Measurements from ENCODE around the gene YTHDC1. TPM values are rescaled to one million over a fixed set of nuclear protein-coding genes. Genes with fewer than 3 reads are reported as not detected.

YTHDC1 gene
- total and polyA plus RNA-seq, 2 of the 8 experiments (the other 6 are each of a cell fraction or from before 2014, with no cell fraction given), result 25.7 to 89.5 TPM

DNA sequence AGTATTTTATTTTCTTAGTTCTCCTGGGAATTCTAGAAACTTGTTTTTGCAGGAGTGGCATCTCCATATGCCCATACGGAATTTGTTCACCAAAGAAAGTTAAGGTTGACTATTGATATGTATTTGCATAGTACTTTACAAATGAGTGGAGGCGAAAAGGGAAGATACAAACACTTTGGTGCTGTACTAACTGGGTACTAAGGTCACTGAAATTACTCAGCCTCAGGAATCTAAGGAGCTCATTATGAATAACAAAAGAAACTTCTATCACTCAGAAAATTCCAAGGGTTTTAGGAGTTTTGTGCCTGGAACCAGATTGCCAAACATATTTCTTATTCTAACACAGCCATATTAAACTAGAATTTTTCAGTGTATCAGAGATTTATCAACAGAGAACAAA lies 77.0 kb downstream of the YTHDC1 start (continued):
- no peak for TF ChIP-seq CREB1 (IDR thresholded peaks at IDR 0.05)

Measured in H1 (cell line).